Astrocyte (in vitro differentiated cells and primary cell): ENCODE data around the gene WASF2.
"Not testable (repeated sequence)": the region's sequence is repeated elsewhere in the genome, so short reads cannot be mapped to it uniquely, and the experiment has no call there.

Source experiments
- EZH2 ChIP-seq: IDR thresholded peaks from 2 replicates; pipeline ENCODE4 v1.6.1; 2012; ENCODE audit warnings: mild to moderate bottlenecking, low read length, inconsistent platforms; ENCODE audit not compliant: insufficient read depth
- TF ChIP-seq, protein P1 (sequence below): IDR thresholded peaks from 2 replicates; pipeline ENCODE4 v1.5.1; 2011; ENCODE audit warnings: low read depth, mild to moderate bottlenecking, inconsistent platforms, low read length, moderate library complexity; ENCODE audit not compliant: insufficient read depth

DNA sequence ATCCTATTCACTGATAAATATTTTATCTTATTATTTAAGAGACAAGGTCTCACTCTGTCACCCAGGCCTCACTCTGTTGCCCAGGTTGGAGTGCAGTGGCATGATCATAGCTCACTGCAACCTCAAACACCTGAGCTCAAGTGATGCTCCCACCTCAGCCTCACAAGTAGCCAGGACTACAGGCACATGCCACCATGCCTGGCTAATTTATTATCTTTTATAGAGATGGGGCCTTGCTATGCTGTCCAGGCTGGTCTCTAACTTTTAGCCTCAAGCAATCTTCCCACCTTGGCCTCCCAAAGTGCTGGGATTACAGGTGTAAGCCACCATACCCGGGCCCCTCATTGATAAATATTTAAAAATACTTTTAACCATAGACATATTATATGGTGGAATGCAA, 57.2 kb downstream of the WASF2 start:
- TF ChIP-seq, protein P1, sequence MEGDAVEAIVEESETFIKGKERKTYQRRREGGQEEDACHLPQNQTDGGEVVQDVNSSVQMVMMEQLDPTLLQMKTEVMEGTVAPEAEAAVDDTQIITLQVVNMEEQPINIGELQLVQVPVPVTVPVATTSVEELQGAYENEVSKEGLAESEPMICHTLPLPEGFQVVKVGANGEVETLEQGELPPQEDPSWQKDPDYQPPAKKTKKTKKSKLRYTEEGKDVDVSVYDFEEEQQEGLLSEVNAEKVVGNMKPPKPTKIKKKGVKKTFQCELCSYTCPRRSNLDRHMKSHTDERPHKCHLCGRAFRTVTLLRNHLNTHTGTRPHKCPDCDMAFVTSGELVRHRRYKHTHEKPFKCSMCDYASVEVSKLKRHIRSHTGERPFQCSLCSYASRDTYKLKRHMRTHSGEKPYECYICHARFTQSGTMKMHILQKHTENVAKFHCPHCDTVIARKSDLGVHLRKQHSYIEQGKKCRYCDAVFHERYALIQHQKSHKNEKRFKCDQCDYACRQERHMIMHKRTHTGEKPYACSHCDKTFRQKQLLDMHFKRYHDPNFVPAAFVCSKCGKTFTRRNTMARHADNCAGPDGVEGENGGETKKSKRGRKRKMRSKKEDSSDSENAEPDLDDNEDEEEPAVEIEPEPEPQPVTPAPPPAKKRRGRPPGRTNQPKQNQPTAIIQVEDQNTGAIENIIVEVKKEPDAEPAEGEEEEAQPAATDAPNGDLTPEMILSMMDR = not testable (repeated sequence)
- not testable (repeated sequence) for TF ChIP-seq EZH2
